HG02973 (cell line): ENCODE data around the gene UAP1L1.
"Not testable (repeated sequence)": the region's sequence is repeated elsewhere in the genome, so short reads cannot be mapped to it uniquely, and the experiment has no call there.

ENCODE experiments used
- ATAC-seq: cut with Tn5 transposase; IDR thresholded peaks from one replicate; pipeline ENCODE4 v1.9.1; 2021; ENCODE audit warnings: moderate library complexity; ENCODE audit not compliant: unreplicated experiment

Gene UAP1L1

GRCh38 chr9:137077010-137077747 is at the start of gene UAP1L1:
Gene UAP1L1, plus strand, starts transcription at chr9:137077517. Its CDS starts 16 bp downstream, at chr9:137077533.
- no peak for ATAC-seq

DNA sequence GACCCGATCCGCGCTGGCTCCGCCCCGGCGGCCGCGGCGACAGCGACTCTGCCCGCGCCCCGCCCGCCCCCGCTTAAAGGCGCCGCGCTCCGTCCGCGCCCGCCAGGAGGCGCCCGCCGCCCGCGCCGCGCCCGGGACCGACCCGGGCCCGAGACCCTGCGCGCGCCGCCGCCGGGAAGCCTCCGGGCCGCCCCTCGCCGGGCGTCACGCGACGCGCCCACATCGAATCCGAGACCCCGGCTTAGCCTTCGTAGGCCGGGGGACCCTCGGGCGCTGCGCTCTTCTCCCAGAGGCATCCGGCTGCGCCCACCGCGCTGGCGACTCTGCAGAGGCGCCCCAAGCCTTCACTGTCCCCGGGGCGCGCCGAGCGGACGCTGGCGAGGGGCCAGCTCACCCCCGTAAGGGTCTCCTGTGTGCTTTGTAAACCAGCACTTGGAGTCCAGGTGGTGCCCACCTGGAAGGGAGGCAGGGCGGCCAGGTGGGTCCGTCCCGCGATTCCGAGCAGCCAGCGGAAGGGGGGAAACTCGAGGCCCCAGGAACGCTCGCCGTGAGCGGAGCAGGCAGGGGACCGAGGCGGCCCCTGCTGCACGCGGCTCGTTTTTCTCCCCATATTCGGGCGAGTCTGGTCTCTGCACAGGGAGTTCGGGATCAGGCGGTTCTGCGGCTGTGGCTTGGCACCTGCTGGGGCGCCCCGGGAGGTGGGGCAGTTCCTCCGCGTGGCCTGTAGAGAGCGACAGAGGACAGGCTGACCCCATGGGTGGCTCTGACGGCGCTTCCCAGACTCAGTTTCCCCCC is 48.9 kb upstream of the UAP1L1 start:
- no peak for ATAC-seq

DNA sequence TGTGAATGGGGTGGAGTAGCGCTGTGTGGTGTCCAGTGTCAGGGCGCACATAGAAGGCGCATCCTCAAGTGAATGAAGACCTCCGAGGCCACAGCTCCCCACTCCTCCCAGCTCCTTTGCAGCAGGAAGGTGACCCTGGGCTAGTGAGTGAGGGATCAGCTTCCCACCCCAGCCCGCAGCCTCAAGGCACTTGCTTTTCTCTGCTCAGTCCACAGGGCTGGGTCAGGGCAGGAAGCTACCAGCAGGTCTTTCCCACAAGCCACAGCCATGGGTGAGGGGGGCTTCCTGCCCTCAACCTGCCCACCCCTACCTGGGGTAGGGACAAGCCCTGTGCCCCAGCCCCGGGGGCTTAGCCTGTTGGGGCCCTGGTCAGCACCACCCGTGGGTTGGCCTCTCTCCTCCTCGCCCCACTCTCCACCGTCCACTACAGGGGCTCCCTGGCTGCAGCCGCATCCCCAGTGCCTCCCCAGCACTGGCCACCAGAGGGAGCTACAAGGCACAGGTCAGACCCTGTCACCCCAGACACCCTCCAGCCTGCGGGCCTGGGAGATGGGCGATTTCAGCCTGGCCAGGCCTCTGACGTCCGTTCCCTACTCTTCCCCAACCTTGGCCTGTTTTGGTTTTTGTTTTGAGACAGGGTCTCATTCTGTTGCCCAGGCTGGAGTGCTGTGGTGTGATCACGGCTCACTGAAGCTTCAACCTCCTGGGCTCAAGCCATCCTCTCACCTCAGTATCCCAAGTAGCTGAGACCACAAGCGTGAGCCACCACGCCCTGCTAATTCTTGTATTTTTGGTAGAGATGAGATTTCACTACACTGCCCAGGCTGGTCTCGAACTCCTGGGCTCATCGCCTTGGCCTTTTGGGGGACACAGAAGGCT is 48.0 kb upstream of the UAP1L1 start:
- ATAC-seq, result no peak

- no peak for ATAC-seq
These were observed 47.3 kb upstream of the UAP1L1 start for GRCh38 chr9:137030006-137030405.

DNA sequence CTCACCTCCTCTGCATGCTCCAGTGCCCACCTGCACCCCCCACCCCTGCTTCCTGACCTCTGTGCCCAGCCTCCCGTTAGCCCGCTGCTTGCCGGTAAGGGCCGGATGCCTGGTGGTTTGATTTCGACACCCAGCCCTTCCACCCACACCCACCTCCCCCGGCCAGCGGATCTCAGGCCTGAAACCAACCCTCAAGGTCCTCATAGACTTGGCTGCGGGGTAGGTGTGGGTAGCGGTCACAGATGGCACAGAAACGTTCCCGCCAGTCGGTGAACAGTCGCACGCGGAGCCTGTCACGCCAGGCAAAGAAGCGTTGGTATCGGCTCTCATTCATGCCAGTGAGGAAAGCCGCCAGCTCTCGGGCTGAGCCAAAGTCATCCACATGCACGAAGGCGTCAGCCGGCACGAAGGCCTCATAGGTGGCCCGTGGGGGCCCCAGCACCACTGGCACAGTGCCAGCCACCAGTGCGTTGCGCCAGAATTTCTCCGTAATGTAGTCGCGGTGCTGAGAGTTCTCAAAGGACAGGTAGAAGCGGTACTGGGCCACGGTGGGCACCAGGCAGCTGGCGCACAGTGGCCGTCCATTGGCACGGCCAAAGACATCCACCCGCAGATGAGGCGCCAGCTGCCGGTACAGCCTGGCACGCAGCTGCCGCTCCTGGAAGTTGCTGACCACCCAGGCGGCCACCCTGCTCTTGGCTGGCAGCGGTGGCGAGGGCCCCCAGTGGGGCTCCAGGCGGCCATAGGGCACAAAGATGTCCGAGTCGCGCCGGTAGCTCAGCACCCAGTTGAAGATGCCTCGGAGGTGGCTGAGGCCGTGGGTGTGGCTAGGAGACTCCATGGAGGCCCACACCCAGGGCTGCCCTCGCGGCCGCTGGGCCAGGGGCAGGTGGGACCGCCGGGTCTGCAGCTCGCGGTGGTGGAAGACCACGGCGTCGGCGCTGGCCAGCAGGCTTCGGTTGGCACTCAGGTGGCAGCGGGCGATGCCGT is 46.5 kb upstream of the UAP1L1 start:
- ATAC-seq, result no peak

DNA sequence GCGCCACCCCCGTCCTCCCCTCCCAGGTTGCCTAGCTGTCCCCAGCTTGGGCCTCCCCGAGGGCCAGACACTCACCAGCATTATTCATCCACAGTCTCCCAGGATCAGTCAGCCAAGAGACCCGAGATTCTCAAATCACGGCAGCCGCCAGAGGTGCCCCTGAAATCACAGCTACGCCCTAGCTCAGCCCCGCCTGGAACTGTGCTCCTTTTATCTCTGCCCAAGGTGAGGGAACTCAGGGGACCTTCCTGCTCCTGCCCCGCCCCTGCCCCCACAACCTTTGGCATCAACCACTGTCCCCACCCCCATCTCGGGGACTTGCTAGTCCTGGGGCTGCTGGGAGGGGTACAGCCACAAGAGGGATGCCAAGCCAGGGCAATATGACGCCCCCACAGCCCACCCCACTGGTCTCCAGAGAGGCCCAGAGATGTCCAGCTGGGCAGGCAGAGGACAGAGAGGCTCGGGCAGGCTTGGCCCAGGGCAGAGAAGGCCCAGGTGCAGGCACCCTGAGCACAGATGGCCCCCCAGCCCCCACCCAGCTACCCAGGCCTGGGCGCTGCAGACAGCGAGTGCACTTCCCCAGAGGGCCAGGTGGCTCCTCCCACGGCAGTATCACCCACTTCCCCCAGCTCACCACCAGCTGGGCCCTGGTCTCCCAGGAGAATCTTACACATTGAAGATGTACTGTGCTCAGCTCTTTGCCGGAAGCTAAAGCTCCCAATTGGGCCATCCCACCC is 45.2 kb upstream of the UAP1L1 start, which contains the start of gene FUT7:
FUT7 (minus strand) TSS at position 185 of the 737 bp plus-strand sequence; CDS start at position 88, 97 bp downstream.
- no peak for ATAC-seq

- ATAC-seq, result no peak
These were observed 44.5 kb upstream of the UAP1L1 start for GRCh38 chr9:137032858-137033257.

DNA sequence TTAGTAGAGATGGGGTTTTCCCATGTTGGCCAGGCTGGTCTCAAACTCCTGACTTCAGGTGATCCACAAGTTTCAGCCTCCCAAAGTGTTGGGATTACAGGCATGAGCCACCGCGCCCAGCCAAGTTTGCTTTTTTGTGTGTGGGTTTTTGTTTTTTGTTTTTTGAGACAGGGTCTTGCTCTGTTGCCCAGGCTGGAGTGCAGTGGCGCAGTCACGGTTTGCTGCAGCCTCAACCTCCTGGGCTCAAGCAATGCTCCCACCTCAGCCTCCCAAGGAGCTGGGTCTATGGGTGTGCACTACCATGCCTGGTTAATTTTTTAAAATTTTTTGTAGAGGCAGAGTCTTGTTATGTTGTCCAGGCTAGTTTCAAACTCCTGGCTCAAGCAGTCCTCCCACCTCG is 43.8 kb upstream of the UAP1L1 start:
- not testable (repeated sequence) for ATAC-seq

- ATAC-seq, result no peak
These were observed 43.1 kb upstream of the UAP1L1 start for GRCh38 chr9:137034039-137034708.

- ATAC-seq, result no peak
These were observed 42.4 kb upstream of the UAP1L1 start for GRCh38 chr9:137034709-137035506.

- ATAC-seq, result no peak
These were observed 41.8 kb upstream of the UAP1L1 start for GRCh38 chr9:137035507-137035834.

GRCh38 chr9:137035937-137036336 is 41.4 kb upstream of the UAP1L1 start:
- no peak for ATAC-seq

GRCh38 chr9:137037035-137037434 is 40.3 kb upstream of the UAP1L1 start:
- no peak for ATAC-seq

DNA sequence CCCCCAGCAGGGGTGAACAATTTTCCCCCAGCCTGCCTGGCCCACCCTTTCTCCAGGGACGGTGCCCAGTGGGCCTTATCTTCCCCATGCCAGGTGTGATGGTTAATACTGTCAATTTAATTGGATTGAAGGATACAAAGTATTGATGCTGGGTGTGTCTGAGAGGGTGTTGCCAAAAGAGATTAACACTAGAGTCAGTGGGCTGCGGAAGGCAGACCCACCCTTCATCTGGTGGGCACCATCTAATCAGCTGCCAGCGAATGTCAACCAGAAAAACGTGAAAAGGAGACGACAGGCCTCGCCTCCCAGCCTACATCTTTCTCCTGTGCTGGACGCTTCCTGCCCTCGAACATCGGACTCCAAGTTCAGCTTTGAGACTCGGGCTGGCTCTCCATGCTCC is 39.8 kb upstream of the UAP1L1 start:
- ATAC-seq, result no peak

GRCh38 chr9:137038916-137039315 is 38.4 kb upstream of the UAP1L1 start:
- no peak for ATAC-seq

- no peak for ATAC-seq
These were observed 37.5 kb upstream of the UAP1L1 start for GRCh38 chr9:137039611-137040366.

GRCh38 chr9:137040568-137040967 is 36.7 kb upstream of the UAP1L1 start:
- ATAC-seq, result no peak
